Thoracic aorta (tissue), 2 donors: Measurements from ENCODE around the gene FAM83E. TPM values are rescaled to one million over a fixed set of nuclear protein-coding genes. Genes with fewer than 3 reads are reported as not detected.
A peak's percentile ranks its signal among the peaks of the same experiment; 100 is the strongest.
"Not testable (repeated sequence)": the region's sequence is repeated elsewhere in the genome, so short reads cannot be mapped to it uniquely, and the experiment has no call there.

Experiments used
- ATAC-seq: fragments of 150-250 bp; one replicate; pipeline ENCODE4 v1.8.0; 2017; ENCODE audit warnings: low read depth; ENCODE audit not compliant: insufficient number of reproducible peaks, low FRiP score
- DNase-seq: peaks from one replicate; pipeline ENCODE4 v3.0.0-alpha.2; 2020; ENCODE audit warnings: low spot score
- H3K27ac ChIP-seq, 2 donors: fragments of 200-600 bp; sonication (generic); 1 replicate in 1 of 2; 2 replicates in 1 of 2; pipeline ENCODE4 v1.5.1; 2016; ENCODE audit warnings: mild to moderate bottlenecking in 2 of 2, moderate library complexity in 2 of 2
- H3K27me3 ChIP-seq: fragments of 200-600 bp; sonication (generic); replicated peaks from 2 replicates; pipeline ENCODE4 v1.6.0; 2016; ENCODE audit warnings: mild to moderate bottlenecking; ENCODE audit not compliant: insufficient read depth
- H3K36me3 ChIP-seq: fragments of 200-600 bp; sonication (generic); one replicate; pipeline ENCODE4 v1.5.1; 2016
- H3K4me1 ChIP-seq, 2 donors: fragments of 200-600 bp; sonication (generic); 1 replicate in 1 of 2; 2 replicates in 1 of 2; pipeline versions ENCODE4 v1.5.1 to v1.6.0; 2016; ENCODE audit warnings: low read depth in 2 of 2, mild to moderate bottlenecking in 1 of 2; ENCODE audit not compliant: control insufficient read depth in 1 of 2
- H3K4me3 ChIP-seq: fragments of 200-600 bp; sonication (generic); 2 replicates; pipeline ENCODE4 v1.5.1; 2016; ENCODE audit warnings: mild to moderate bottlenecking
- H3K9me3 ChIP-seq: fragments of 200-600 bp; sonication (generic); 2 replicates; pipeline ENCODE4 v1.5.1; 2016
- CTCF ChIP-seq: fragments of 200-600 bp; sonication (generic); IDR thresholded peaks from one replicate; pipeline ENCODE4 v1.5.1; 2019; ENCODE audit warnings: antibody characterized with exemption
- total RNA-seq, 2 donors: library from RNA; depleted of rRNA; stranded (reverse); fragments of >200 nt; gene quantifications; one replicate each; pipeline versions ENCODE4 v1.1.0 to v1.2.3, GENCODE V29; 2016

Gene FAM83E
- total RNA-seq, 2 donors from 2014 or later = 2.0 TPM; not detected in 1

- Histone ChIP-seq H3K27ac (no peak overlapping the region), H3K36me3 (no peaks in the 10 kb centered on the region), H3K4me3 (no peak overlapping the region), H3K27me3 (no peaks in the 10 kb centered on the region), H3K4me1 (no peaks in the 10 kb centered on the region), H3K9me3 (no peaks in the 10 kb centered on the region)
- ATAC-seq (no peak), DNase-seq (no peak)
- TF ChIP-seq CTCF = no peak
Measured at GRCh38 chr19:48591021-48591420, 23.9 kb downstream of the FAM83E start.

- H3K9me3 ChIP-seq = no peaks in the 10 kb centered on the region
- peaks cover 0 to 4% of the 10 kb centered on the region in 2 donors for H3K4me1 ChIP-seq
- peak; percentile 94 for TF ChIP-seq CTCF
- peak overlapping the region; percentile 53 for H3K4me3 ChIP-seq
- no peak overlapping the region for H3K27ac ChIP-seq
- H3K27me3 ChIP-seq = no peaks in the 10 kb centered on the region
- H3K36me3 ChIP-seq = no peaks in the 10 kb centered on the region
- no peak for ATAC-seq
- DNase-seq = peak; percentile 51
Measured at GRCh38 chr19:48588670-48589401, 26.0 kb downstream of the FAM83E start.

GRCh38 chr19:48587387-48587786 lies 27.5 kb downstream of the FAM83E start:
- ATAC-seq = no peak
- Histone ChIP-seq H3K4me1 (peaks cover 0 to 4% of the 10 kb centered on the region in 2 donors), H3K27ac (no peak overlapping the region), H3K27me3 (no peaks in the 10 kb centered on the region), H3K36me3 (no peaks in the 10 kb centered on the region), H3K4me3 (no peak overlapping the region), H3K9me3 (no peaks in the 10 kb centered on the region)
- TF ChIP-seq CTCF = no peak
- no peak for DNase-seq

GRCh38 chr19:48582168-48582567 lies 32.7 kb downstream of the FAM83E start:
- no peak for DNase-seq
- Histone ChIP-seq H3K4me1 (peaks cover 0 to 4% of the 10 kb centered on the region in 2 donors), H3K36me3 (no peaks in the 10 kb centered on the region), H3K9me3 (no peaks in the 10 kb centered on the region), H3K27ac (no peak overlapping the region), H3K27me3 (no peaks in the 10 kb centered on the region), H3K4me3 (no peak overlapping the region)
- no peak for ATAC-seq
- no peak for TF ChIP-seq CTCF

- TF ChIP-seq CTCF = no peak
- Histone ChIP-seq H3K36me3 (no peaks in the 10 kb centered on the region), H3K4me1 (peaks cover 0 to 1% of the 10 kb centered on the region in 2 donors), H3K9me3 (no peaks in the 10 kb centered on the region), H3K4me3 (no peak overlapping the region), H3K27ac (no peak overlapping the region), H3K27me3 (no peaks in the 10 kb centered on the region)
- ATAC-seq (no peak), DNase-seq (no peak)
Measured at GRCh38 chr19:48578891-48579290, 36.0 kb downstream of the FAM83E start.

- H3K4me1 ChIP-seq, H3K27ac ChIP-seq, H3K9me3 ChIP-seq, ATAC-seq, H3K36me3 ChIP-seq, H3K4me3 ChIP-seq, H3K27me3 ChIP-seq, DNase-seq: not testable (repeated sequence)
Measured at GRCh38 chr19:48577908-48578307, 37.0 kb downstream of the FAM83E start.
